Head of caudate nucleus (tissue), 42 donors: ENCODE measurements around the gene DDX27.

Experiments
- DNase-seq, 42 donors: peaks; one replicate each; pipeline versions ENCODE4 v3.0.0 to v3.0.0-alpha.2; 2020 to 2021; ENCODE audit warnings: mixed read lengths in 7 of 42
- intact Hi-C: fragments of 100-400 bp; cut with DNase I; formaldehyde crosslinking; loops from one replicate; pipeline ENCODE4 v1.15.0; 2022

Gene DDX27

GRCh38 chr20:49237531-49237930 is 18.3 kb downstream of the DDX27 start:
- DNase-seq, result no peak
- intact Hi-C loops, result no loop called here

- intact Hi-C loops, result no loop called here
- DNase-seq, result peak in 27 of 42 donors; percentile 12 to 70 (median 37)
Observed at GRCh38 chr20:49245921-49246740, 26.9 kb downstream of the DDX27 start.

DNA sequence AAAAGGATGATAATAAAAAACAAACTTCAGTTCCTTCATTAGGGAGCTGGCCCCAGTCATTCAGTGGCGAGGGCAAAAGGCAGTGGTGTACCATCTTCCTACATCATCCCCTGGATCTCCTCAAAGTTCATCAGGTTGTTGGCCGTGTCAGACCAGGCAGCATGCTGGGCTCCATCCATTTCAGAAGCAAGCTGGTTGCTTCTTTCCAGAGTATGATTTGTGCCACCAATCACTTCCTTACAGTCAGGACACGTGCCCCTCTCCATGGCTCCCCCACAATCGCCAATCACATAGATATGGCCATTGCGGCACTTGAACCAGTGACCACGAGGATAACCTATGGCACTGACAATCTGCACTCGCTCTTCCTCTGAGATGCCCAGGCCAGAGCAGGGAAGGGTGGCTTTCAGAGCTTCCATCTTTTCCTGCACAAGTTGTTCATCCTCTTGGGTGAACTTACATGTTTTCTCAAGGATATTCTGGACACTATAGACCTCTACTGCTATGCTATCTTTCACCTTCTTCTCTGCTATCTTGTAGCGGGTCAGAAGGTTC is 28.0 kb downstream of the DDX27 start:
- intact Hi-C loops, result no loop called here
- no peak for DNase-seq

GRCh38 chr20:49247792-49248191 is 28.6 kb downstream of the DDX27 start:
- intact Hi-C loops, result no loop called here
- DNase-seq, result no peak

GRCh38 chr20:49248301-49248700 is 29.1 kb downstream of the DDX27 start:
- DNase-seq, result no peak
- intact Hi-C loops, result no loop called here

DNA sequence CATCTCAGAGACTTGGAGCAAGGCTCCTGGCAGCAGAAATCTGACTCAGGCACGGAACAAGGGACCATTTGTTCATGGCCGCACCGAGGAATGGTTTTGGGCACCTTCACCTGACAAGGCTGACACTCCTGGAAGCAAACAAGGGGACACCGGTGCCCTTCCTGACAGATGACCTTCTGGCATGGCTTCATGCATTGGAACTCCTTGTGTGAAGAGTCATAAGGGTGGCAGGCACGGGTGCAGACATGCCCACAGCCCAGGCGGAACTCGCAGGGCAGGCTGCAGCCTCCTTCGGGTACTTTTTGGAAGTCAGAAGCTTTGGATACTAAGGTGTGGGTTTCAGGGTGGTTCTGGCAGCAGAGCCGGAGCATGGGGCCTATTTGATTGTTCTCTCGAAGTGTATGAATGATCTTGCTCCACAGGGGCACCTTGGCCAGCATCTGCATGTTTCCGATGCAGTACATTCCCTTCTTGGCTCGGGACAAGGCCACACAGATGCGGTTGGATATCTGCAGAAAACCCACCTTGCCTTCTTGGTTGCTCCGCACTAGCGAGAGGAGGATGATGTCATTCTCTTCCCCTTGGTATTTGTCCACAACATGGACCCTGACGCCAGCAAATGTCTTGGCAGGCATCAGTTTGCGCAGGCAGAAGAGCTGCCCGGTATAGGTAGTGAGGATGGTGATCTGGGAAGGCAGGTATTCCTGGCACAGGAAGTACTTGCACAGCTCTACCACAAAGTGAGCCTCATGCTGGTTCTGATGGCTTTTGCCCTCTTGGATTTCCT is 29.9 kb downstream of the DDX27 start:
- no peak for DNase-seq
- intact Hi-C loops, result no loop called here

GRCh38 chr20:49252556-49253350 is 33.5 kb downstream of the DDX27 start:
- no peak for DNase-seq
- intact Hi-C loops, result no loop called here

GRCh38 chr20:49256261-49256660 is 37.0 kb downstream of the DDX27 start:
- peak in 3 of 42 donors; percentile 25 to 44 (median 28) for DNase-seq
- intact Hi-C loops, result no loop called here

DNA sequence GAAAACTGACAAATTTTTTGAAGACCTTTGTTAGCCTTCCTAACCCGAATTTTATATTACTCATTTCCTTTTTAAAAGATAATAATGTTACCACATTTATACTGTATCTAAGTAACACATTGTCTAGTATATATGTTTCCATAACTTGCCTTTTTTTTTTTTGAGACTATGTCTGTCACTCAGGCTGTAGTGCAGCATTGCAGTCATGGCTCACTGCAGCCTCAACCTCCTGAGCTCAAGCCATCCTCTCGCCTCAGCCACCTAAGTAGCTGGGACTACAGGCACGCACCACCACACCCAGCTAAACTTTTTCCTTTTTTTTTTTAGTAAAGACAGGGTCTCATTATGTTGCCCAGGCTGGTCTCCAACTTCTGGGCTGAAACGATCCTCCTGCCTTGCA is 40.1 kb downstream of the DDX27 start:
- intact Hi-C loops, result no loop called here
- DNase-seq, result no peak

- intact Hi-C loops, result no loop called here
Observed at GRCh38 chr20:49259799-49260198, 40.6 kb downstream of the DDX27 start.

GRCh38 chr20:49260218-49260617 is 41.0 kb downstream of the DDX27 start:
- intact Hi-C loops, result no loop called here
- no peak for DNase-seq

More at GRCh38 chr20:49259799-49260198, 40.6 kb downstream of the DDX27 start:
- no peak for DNase-seq

GRCh38 chr20:49261173-49261572 is 42.0 kb downstream of the DDX27 start:
- no peak for DNase-seq
- intact Hi-C loops, result no loop called here

- DNase-seq, result no peak
Observed at GRCh38 chr20:49262444-49262843, 43.2 kb downstream of the DDX27 start.

GRCh38 chr20:49267327-49267726 is 48.1 kb downstream of the DDX27 start:
- no peak for DNase-seq
- intact Hi-C loops, result no loop called here

More at GRCh38 chr20:49262444-49262843, 43.2 kb downstream of the DDX27 start:
- intact Hi-C loops, result no loop called here

DNA sequence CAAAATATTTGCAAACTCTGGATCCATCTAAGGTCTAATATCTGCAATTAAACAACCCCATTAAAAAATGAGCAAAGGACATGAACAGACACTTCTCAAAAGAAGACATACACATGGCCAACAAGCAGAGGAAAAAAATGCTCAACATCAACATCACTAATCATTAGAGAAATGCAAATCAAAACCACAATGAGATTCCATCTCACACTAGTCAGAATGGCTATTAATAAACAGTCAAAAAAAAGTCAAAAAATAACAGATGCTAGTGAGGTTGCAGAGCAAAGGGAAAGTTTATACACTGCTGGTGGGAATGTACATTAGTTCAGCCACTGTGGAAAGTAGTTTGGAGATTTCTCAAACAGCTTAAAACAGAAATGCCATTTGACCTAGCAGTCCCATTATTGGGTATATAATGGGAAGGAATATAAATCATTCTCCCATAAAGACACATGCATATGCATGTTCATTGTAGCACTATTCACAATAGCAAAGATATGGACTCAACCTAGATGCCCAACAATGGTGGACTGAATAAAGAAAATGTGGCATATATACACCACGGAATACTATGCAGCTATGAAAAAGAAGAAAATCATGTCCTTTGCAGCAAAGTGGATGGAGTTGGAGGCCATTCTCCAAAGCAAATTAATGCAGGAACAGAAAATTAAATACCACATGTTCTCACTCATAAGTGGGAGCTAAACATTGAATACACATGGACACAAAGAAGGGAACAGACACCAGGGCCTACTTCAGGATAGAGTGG is 49.6 kb downstream of the DDX27 start:
- intact Hi-C loops, result no loop called here
- DNase-seq, result no peak

DNA sequence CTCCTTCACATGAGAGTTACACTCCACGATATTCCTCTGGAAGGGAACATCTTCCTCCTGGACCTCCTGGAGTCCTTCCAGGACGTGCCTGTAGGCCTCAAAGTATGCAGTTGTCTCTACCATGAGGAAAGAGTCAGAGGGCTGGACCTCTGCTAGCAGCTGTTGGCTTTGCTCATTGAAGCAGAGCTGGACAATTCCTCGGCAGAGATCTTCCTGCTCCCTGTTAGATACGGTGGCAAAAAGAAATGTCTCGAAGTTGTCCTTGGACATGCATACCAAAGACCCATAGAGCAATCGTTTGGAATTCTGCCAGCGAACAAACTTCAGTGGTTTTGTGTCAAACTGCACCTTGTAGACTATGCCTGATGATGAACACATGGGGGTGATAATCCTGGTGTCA is 51.0 kb downstream of the DDX27 start:
- DNase-seq, result no peak
- intact Hi-C loops, result no loop called here

- DNase-seq, result no peak
- intact Hi-C loops, result no loop called here
Observed at GRCh38 chr20:49270736-49271135, 51.5 kb downstream of the DDX27 start.

- DNase-seq, result no peak
- intact Hi-C loops, result no loop called here
Observed at GRCh38 chr20:49272654-49273053, 53.4 kb downstream of the DDX27 start.
